HG02610 (cell line): ENCODE measurements around the gene SRSF10.
"Not testable (repeated sequence)": the region's sequence is repeated elsewhere in the genome, so short reads cannot be mapped to it uniquely, and the experiment has no call there.

Experiments used
- ATAC-seq: cut with Tn5 transposase; IDR thresholded peaks from one replicate; pipeline ENCODE4 v1.9.1; 2021; ENCODE audit warnings: mild to moderate bottlenecking, moderate library complexity; ENCODE audit not compliant: unreplicated experiment

Gene SRSF10

GRCh38 chr1:23999156-23999671, 19.1 kb upstream of the SRSF10 start:
- no peak for ATAC-seq

DNA sequence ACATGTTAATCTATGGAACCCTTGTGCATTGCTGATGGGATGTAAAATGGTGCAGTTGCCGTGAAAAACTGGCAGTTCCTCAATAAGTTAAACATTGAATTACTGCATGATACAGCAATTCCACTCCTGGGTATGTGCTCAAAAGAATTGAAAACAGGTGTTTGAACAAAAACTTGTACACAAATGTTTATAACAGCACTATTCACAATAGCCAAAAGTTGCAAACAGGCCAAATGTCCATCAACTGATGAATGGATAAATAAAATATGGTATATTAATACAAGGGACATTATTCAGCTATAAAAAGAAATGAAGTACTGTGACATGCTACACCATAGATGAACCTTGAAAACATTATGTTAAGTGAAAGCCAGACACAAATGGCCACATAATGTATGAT, 17.7 kb upstream of the SRSF10 start:
- no peak for ATAC-seq

DNA sequence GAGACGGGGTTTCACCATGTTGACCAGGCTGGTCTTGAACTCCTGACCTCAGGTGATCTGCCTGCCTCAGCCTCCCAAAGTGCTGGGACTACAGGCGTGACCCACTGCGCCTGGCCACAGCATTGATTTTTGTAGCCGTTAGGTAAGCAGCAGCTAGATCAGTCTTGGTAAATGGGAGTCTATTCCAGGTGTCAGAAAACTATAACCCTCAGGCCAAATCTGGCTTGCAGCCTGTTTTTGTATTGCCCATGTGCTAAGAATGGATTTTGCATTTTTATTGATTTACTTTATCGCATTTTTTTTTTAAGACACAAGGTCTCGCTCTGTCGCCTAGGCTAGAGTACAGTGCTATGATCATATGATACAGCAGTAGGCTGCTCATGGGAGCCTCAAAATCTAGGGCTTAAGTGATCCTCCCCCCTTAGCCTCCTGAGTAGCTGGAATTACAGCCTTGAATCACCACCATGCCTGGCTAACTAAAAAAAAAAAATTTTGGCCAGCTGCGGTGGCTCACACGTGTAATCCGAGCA, 16.6 kb upstream of the SRSF10 start:
- no peak for ATAC-seq

- ATAC-seq, result no peak
Observed at GRCh38 chr1:23995431-23995837, 15.3 kb upstream of the SRSF10 start.

- not testable (repeated sequence) for ATAC-seq
Observed at GRCh38 chr1:23992011-23992410, 11.9 kb upstream of the SRSF10 start.

DNA sequence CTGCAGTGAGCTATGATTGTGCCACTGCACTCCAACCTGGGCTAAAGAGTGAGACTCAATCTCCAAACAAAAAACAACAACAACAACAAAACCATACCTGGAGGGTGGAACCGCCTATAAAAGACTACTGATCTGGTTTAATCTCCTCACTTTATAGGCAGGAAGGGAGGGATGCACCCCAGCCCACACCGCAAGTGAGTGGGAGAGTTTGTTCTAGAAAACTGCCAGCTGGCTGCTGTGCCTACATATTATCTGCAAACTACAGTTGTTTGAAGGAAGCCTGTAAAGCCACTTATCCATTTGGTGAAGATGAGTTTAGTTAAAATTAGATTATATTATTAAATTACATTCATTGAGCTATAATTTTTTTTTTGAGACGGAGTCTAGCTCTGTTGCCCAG, 9.1 kb upstream of the SRSF10 start:
- ATAC-seq, result no peak

- not testable (repeated sequence) for ATAC-seq
Observed at GRCh38 chr1:23987038-23987437, 6.9 kb upstream of the SRSF10 start.

DNA sequence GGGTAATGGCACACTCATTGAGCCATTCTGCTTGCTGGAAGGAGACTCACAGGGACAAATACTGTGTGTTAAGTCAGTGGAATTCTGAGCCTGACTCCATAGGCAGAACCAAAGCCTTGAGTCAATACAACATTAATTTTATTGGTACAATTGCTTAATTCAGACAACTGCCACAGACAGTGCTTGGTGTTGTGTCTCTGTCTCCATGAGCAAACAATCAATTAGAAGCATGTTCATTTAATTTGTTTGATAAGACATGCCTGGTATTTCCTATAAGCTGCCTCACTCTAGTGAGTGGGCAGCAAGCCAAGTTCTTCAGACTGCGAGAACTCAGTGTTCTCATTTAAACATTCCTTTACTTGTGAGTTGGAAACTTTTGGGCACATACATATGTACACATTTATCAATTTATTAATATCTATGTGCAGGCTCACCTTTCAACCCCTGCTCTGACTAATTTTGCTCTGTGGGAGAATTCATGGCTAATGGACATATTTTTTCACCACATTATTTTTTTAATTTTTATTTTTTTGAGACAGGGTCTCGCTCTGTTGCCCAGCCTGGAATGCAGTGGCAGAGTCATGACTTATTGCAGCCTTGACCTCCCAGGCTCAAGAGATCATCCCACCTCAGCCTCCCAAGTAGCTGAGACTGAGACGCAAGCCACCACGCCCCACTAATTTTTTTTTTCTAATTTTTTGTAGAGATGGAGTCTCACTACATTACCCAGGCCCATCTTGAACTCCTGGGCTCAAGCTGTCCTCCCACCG, 4.5 kb upstream of the SRSF10 start:
- no peak for ATAC-seq

- ATAC-seq, result peak; percentile 20
Observed at GRCh38 chr1:23980728-23981070, 572 bp upstream of the SRSF10 start.

DNA sequence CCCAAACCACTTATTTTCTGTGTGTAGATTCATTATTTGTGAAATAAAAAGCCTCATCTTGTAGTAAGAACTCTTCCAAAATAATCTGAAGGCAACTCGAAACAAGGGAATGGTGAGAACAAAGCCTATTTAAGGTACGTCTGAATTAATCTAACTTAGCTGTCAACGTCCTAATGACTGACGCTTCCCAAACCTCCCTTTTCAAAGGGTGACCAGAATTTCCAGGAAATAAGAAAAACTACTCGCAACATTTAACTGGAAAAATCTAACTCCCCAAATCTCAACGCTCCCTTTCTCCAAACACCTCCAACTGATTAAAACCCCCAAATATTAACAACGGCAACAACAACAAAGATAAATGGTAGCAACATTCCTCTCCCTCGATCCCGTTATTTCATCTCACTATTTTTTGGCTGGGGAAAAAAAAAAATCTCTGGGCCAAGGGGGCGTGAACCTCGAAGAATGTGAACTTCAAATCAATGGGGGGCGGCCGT, 693 bp downstream of the SRSF10 start:
- no peak for ATAC-seq

GRCh38 chr1:23978805-23979204, 1.3 kb downstream of the SRSF10 start:
- no peak for ATAC-seq

DNA sequence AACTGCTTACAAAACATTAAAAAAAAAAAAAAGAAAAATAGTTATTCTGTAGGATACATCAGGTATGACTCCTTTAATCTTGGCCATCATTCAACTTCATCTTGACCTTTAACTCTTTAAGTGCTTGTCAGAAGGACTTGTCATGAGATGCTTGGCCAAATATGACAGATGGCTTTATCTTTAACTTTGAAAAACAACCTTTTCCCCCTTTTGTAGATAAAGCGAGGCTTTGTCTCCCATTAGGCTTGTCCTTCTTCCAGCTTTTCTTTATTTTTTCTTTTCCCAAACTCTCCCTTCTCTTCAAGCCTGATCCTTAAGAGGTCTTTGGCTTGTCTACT, 2.3 kb downstream of the SRSF10 start:
- no peak for ATAC-seq

GRCh38 chr1:23977187-23977853, 2.8 kb downstream of the SRSF10 start:
- ATAC-seq, result no peak

- no peak for ATAC-seq
Observed at GRCh38 chr1:23967871-23968270, 12.3 kb downstream of the SRSF10 start.

DNA sequence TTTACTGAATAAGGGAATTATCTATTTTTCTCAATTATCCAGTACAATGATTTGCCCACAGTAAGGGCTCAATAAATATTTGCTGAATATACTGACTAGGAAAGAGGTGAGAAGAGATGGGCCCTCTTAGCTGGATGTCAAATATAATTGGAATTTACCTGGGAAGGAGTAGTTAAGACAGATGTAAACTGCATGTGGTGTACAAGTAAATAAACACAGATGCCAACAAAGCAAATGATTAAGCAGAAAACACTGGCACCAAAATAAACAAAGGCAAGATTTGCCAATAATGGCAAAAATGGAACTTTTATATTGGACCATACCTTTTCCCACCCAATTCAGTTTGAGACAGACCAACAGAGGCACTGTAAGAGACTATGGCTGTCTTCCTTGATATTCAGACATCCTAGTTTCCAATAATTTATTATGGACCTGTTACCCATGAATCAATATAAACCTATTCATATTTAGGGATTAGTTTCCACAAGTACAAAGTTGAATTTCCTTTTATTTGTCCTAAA, 13.1 kb downstream of the SRSF10 start:
- ATAC-seq, result no peak

GRCh38 chr1:23964790-23965740, 15.1 kb downstream of the SRSF10 start:
- no peak for ATAC-seq

DNA sequence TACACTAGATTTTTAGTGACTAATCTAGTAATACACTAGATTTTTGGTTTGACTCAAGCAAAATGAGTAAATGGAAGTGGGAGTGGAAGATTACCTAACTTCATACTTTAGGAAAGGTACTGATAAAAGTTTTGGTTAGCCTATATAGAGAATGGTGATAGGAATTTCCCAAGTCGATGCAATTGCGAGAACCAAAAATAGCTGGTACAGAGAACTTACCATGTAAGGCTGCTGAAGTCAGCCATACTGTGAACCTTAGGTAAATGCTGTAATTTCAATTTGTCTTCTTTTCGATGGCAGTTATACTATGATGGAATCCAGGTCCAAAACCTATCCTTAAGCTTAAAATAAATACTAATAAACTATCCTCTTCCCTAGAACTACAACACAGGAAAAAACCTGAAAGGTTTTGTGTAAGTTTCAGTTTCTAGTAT, 15.9 kb downstream of the SRSF10 start:
- ATAC-seq, result no peak

DNA sequence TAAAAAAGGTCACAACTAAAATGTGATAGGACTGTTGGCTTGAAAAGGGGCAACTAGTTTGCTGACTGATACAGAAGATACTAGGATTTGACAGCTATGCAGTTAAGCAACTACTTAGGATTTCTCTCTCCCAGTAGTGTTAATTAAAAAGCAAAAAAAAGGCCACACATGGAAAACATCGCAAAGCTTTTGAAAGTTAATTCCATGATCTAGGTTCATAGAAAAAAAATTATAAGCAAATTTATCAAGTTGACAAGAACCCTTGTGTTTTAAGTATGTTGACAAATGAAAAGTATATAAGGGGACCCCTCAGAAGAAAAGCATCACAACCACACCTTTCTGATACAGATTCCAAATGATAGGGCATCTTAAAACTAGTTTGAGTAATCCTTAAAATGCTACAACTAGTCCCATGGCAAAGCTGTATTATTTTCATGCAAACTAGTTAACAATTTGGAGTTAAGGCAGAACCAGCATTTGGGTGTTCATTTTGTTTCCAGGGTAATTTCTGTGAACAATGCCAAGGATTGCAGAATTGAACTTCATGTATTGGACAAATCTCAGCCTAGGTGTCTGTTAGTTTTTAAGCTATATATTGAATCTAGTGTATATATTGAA, 16.4 kb downstream of the SRSF10 start:
- ATAC-seq, result no peak

- ATAC-seq, result no peak
Observed at GRCh38 chr1:23960291-23961020, 19.7 kb downstream of the SRSF10 start.
